GM23338 (cell line): ENCODE measurements around the gene SLF2.

ENCODE experiments used
- CREB1 ChIP-seq: fragments of 250-450 bp; sonication (Bioruptor Pico); IDR thresholded peaks from 2 replicates; pipeline ENCODE4 v1.5.0; 2020; ENCODE audit warnings: low read depth, mild to moderate bottlenecking, moderate library complexity
- ETS1 ChIP-seq: IDR thresholded peaks from 2 replicates; pipeline ENCODE4 v1.6.1; 2016; ENCODE audit warnings: antibody characterized with exemption
- EZH2 ChIP-seq: fragments of 200-600 bp; sonication (generic); IDR thresholded peaks from one replicate; pipeline ENCODE4 v1.8.0; 2017; ENCODE audit warnings: antibody characterized with exemption, mild to moderate bottlenecking, low read depth; ENCODE audit not compliant: unreplicated experiment
- EZH2phosphoT487 ChIP-seq: fragments of 200-600 bp; sonication (generic); IDR thresholded peaks from one replicate; pipeline ENCODE4 v1.8.1; 2018; ENCODE audit warnings: antibody characterized with exemption; ENCODE audit not compliant: unreplicated experiment
- JUNB ChIP-seq: IDR thresholded peaks from one replicate; pipeline ENCODE4 v1.6.1; 2016; ENCODE audit warnings: antibody characterized with exemption; ENCODE audit not compliant: unreplicated experiment
- POLR2AphosphoS5 ChIP-seq: IDR thresholded peaks from 2 replicates; pipeline ENCODE4 v1.6.1; 2016; ENCODE audit warnings: antibody characterized with exemption, low read depth
- STAT1 ChIP-seq: IDR thresholded peaks from one replicate; pipeline ENCODE4 v1.6.1; 2016; ENCODE audit warnings: antibody characterized with exemption; ENCODE audit not compliant: unreplicated experiment
- ZNF114 ChIP-seq: fragments of 250-450 bp; sonication (Bioruptor Pico); IDR thresholded peaks from 2 replicates; pipeline ENCODE4 v1.5.0; 2020; ENCODE audit warnings: mild to moderate bottlenecking, moderate library complexity
- TF ChIP-seq, protein P1 (sequence below), 2 experiments: fragments of 200-600 bp in 1 of 2; sonication (generic) in 1 of 2; conservative IDR thresholded peaks; 2 replicates each; pipeline versions ENCODE4 v1.5.1 to v1.6.1; 2016 to 2017; ENCODE audit warnings: antibody characterized with exemption in 2 of 2, low read depth in 2 of 2, mild to moderate bottlenecking in 2 of 2, moderate library complexity in 1 of 2
- TF ChIP-seq, protein P2 (sequence below): IDR thresholded peaks from one replicate; pipeline ENCODE4 v1.6.1; 2018; ENCODE audit warnings: antibody characterized with exemption; ENCODE audit not compliant: unreplicated experiment
- TF ChIP-seq, protein P3 (sequence below): fragments of 250-450 bp; sonication (Bioruptor Pico); IDR thresholded peaks from 2 replicates; pipeline ENCODE4 v1.5.0; 2020; ENCODE audit warnings: mild to moderate bottlenecking, moderate library complexity

DNA sequence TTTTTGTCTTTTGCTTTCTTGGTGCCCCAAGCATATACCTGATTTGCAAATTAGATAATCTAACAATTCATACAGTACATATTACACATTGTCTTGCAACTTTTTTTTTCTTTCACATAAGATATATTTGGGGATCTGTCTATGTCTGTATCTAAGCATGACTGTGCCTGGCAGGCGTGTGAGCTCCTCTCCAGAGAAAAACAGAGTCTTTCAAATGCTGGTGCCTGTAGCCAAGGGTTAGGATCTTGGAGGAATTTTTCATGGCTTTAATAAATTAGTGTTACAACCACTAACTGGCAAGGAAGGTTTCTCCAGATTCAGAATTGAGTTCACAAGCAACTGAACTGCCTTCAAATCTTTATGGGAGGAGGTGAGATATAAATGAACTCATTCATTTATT lies 14.8 kb upstream of the SLF2 start:
- TF ChIP-seq, protein P1, sequence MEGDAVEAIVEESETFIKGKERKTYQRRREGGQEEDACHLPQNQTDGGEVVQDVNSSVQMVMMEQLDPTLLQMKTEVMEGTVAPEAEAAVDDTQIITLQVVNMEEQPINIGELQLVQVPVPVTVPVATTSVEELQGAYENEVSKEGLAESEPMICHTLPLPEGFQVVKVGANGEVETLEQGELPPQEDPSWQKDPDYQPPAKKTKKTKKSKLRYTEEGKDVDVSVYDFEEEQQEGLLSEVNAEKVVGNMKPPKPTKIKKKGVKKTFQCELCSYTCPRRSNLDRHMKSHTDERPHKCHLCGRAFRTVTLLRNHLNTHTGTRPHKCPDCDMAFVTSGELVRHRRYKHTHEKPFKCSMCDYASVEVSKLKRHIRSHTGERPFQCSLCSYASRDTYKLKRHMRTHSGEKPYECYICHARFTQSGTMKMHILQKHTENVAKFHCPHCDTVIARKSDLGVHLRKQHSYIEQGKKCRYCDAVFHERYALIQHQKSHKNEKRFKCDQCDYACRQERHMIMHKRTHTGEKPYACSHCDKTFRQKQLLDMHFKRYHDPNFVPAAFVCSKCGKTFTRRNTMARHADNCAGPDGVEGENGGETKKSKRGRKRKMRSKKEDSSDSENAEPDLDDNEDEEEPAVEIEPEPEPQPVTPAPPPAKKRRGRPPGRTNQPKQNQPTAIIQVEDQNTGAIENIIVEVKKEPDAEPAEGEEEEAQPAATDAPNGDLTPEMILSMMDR (conservative IDR thresholded peaks at IDR 0.05; ENCODE audit: low read depth in 2 of 2), result no peak
- TF ChIP-seq, protein P2, sequence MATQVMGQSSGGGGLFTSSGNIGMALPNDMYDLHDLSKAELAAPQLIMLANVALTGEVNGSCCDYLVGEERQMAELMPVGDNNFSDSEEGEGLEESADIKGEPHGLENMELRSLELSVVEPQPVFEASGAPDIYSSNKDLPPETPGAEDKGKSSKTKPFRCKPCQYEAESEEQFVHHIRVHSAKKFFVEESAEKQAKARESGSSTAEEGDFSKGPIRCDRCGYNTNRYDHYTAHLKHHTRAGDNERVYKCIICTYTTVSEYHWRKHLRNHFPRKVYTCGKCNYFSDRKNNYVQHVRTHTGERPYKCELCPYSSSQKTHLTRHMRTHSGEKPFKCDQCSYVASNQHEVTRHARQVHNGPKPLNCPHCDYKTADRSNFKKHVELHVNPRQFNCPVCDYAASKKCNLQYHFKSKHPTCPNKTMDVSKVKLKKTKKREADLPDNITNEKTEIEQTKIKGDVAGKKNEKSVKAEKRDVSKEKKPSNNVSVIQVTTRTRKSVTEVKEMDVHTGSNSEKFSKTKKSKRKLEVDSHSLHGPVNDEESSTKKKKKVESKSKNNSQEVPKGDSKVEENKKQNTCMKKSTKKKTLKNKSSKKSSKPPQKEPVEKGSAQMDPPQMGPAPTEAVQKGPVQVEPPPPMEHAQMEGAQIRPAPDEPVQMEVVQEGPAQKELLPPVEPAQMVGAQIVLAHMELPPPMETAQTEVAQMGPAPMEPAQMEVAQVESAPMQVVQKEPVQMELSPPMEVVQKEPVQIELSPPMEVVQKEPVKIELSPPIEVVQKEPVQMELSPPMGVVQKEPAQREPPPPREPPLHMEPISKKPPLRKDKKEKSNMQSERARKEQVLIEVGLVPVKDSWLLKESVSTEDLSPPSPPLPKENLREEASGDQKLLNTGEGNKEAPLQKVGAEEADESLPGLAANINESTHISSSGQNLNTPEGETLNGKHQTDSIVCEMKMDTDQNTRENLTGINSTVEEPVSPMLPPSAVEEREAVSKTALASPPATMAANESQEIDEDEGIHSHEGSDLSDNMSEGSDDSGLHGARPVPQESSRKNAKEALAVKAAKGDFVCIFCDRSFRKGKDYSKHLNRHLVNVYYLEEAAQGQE, result no peak
- TF ChIP-seq JUNB, result no peak
- no peak for TF ChIP-seq EZH2
- TF ChIP-seq POLR2AphosphoS5, result no peak
- TF ChIP-seq EZH2phosphoT487, result no peak
- TF ChIP-seq ETS1, result no peak
- no peak for TF ChIP-seq STAT1
- TF ChIP-seq, protein P3, sequence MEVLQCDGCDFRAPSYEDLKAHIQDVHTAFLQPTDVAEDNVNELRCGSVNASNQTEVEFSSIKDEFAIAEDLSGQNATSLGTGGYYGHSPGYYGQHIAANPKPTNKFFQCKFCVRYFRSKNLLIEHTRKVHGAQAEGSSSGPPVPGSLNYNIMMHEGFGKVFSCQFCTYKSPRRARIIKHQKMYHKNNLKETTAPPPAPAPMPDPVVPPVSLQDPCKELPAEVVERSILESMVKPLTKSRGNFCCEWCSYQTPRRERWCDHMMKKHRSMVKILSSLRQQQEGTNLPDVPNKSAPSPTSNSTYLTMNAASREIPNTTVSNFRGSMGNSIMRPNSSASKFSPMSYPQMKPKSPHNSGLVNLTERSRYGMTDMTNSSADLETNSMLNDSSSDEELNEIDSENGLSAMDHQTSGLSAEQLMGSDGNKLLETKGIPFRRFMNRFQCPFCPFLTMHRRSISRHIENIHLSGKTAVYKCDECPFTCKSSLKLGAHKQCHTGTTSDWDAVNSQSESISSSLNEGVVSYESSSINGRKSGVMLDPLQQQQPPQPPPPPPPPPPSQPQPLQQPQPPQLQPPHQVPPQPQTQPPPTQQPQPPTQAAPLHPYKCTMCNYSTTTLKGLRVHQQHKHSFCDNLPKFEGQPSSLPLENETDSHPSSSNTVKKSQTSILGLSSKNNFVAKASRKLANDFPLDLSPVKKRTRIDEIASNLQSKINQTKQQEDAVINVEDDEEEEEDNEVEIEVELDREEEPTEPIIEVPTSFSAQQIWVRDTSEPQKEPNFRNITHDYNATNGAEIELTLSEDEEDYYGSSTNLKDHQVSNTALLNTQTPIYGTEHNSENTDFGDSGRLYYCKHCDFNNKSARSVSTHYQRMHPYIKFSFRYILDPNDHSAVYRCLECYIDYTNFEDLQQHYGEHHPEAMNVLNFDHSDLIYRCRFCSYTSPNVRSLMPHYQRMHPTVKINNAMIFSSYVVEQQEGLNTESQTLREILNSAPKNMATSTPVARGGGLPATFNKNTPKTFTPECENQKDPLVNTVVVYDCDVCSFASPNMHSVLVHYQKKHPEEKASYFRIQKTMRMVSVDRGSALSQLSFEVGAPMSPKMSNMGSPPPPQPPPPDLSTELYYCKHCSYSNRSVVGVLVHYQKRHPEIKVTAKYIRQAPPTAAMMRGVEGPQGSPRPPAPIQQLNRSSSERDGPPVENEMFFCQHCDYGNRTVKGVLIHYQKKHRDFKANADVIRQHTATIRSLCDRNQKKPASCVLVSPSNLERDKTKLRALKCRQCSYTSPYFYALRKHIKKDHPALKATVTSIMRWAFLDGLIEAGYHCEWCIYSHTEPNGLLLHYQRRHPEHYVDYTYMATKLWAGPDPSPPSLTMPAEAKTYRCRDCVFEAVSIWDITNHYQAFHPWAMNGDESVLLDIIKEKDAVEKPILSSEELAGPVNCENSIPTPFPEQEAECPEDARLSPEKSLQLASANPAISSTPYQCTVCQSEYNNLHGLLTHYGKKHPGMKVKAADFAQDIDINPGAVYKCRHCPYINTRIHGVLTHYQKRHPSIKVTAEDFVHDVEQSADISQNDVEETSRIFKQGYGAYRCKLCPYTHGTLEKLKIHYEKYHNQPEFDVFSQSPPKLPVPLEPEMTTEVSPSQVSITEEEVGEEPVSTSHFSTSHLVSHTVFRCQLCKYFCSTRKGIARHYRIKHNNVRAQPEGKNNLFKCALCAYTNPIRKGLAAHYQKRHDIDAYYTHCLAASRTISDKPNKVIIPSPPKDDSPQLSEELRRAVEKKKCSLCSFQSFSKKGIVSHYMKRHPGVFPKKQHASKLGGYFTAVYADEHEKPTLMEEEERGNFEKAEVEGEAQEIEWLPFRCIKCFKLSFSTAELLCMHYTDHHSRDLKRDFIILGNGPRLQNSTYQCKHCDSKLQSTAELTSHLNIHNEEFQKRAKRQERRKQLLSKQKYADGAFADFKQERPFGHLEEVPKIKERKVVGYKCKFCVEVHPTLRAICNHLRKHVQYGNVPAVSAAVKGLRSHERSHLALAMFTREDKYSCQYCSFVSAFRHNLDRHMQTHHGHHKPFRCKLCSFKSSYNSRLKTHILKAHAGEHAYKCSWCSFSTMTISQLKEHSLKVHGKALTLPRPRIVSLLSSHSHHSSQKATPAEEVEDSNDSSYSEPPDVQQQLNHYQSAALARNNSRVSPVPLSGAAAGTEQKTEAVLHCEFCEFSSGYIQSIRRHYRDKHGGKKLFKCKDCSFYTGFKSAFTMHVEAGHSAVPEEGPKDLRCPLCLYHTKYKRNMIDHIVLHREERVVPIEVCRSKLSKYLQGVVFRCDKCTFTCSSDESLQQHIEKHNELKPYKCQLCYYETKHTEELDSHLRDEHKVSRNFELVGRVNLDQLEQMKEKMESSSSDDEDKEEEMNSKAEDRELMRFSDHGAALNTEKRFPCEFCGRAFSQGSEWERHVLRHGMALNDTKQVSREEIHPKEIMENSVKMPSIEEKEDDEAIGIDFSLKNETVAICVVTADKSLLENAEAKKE, result no peak
- TF ChIP-seq CREB1 (CRISPR knock-in tag), result no peak
- no peak for TF ChIP-seq ZNF114 (CRISPR knock-in tag)
